Measurements from ENCODE around the gene HDAC4. TPM values are rescaled to one million over a fixed set of nuclear protein-coding genes. Genes with fewer than 3 reads are reported as not detected.

HDAC4 gene
- total RNA-seq, 1 donor from 2014 or later: 76.6 TPM

DNA sequence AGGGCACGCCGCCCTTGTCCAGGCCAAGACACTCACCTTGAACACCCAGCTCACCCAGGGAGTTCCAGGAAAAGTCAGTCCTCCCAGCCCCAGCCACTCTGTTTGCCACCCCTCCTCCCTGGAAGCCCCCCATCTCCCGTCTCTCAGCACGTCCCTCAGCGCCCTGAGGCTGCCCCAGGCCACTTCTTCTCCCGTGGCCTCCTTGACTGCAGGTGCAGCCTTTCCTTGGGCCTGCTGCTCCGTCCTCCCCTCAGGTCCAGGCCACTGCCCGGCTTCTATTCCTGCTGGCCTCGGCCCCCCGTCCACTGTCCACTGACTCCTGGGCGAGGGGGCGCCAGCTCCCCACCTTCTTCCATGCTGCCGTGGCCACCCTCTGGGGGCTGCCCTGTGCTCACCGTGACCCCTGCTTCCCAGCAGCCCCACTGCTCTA is 239.1 kb downstream of the HDAC4 start:
- H3K36me3 ChIP-seq: peaks cover 0 to 23% of the 10 kb centered on the region in 2 donors

DNA sequence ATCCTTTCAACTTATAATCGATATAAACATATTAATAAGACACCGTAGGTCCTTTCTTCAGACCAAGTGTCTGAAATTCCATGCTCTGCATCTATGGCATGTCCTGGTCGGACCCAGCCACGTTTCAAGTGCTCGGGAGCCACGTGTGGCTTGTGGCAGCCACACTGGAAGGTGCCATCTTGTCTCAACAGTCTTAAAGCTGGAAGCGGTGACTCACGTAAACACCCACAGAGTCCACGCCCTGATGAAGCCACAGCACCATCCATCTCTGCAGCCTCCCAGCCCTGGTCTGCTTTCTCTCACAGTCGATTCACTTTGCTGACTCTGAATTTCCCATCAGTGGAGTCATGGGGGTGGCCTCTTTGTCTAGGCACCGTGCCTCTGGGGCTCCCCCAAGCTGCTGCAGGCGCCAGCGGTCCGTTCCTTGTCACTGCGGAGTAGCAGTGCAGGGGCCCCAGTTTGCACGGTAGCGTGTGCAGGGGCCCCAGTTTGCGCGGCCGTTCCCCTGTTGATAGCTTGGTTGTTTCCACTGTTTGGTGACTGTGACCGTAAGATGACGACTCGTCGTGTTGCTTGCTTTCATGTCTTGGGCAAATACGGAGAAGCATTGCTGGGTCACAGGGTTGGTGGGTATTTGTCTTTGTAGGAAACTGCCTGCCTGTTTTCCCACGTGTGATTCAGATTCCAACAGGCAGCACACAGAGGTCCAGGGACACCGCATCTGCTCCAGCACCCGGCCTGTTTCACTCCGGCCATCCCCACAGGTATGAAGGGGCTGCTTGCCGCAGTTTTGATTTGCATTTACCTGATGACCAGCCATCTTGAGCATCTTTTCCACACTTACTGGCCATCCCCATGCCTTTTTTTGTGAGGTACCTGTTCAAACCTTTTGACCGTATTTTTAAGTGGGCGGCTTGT is 240.3 kb downstream of the HDAC4 start:
- no peaks in the 10 kb centered on the region for H3K9me3 ChIP-seq
- no peak overlapping the region for H3K4me3 ChIP-seq
- TF ChIP-seq, protein P1, sequence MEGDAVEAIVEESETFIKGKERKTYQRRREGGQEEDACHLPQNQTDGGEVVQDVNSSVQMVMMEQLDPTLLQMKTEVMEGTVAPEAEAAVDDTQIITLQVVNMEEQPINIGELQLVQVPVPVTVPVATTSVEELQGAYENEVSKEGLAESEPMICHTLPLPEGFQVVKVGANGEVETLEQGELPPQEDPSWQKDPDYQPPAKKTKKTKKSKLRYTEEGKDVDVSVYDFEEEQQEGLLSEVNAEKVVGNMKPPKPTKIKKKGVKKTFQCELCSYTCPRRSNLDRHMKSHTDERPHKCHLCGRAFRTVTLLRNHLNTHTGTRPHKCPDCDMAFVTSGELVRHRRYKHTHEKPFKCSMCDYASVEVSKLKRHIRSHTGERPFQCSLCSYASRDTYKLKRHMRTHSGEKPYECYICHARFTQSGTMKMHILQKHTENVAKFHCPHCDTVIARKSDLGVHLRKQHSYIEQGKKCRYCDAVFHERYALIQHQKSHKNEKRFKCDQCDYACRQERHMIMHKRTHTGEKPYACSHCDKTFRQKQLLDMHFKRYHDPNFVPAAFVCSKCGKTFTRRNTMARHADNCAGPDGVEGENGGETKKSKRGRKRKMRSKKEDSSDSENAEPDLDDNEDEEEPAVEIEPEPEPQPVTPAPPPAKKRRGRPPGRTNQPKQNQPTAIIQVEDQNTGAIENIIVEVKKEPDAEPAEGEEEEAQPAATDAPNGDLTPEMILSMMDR (IDR thresholded peaks at IDR 0.05): no peak
- TF ChIP-seq POLR2AphosphoS5 (IDR thresholded peaks at IDR 0.05; ENCODE audit: insufficient read depth in 1 of 2, low read depth in 1 of 2) (no peak), POLR2A (IDR thresholded peaks at IDR 0.05) (no peak)
- DNase-seq (ENCODE audit: extremely low spot score in 2 of 2): no peak
- peaks cover 0 to 35% of the 10 kb centered on the region in 2 donors for H3K36me3 ChIP-seq
- no peaks in the 10 kb centered on the region for H3K27me3 ChIP-seq
- intact Hi-C loops (cut with DNase I): no loop called here
- peaks cover 8% of the 10 kb centered on the region for H3K4me1 ChIP-seq
- no peak overlapping the region for H3K27ac ChIP-seq

More for the DNA sequence above, 239.1 kb downstream of the HDAC4 start:
- intact Hi-C loops (cut with DNase I): no loop called here
- H3K27ac ChIP-seq: no peak overlapping the region
- no peak overlapping the region for H3K4me3 ChIP-seq
- H3K4me1 ChIP-seq: peaks cover 8% of the 10 kb centered on the region
- DNase-seq (ENCODE audit: extremely low spot score in 2 of 2): no peak
- TF ChIP-seq POLR2A (IDR thresholded peaks at IDR 0.05): no peak
- no peaks in the 10 kb centered on the region for H3K27me3 ChIP-seq
- no peaks in the 10 kb centered on the region for H3K9me3 ChIP-seq

DNA sequence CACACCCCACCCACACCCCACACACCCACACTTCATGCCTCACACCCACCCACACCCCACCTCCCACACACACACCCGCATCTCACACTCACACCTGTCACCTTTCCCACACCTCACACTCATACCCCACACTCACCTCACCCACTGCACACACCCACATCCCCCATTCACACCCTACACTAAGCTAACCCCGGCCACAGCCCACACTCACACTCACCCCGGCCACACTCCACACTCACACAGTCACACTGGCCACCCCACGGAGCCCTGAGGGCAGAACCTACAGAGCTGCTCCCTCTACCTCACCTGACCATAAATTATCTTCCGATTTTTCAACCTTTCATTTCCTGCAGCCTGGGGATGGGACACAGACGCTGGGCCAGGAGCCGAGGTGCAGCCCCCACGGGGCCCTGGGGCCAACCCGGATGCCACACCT is 241.3 kb downstream of the HDAC4 start:
- H3K4me3 ChIP-seq: no peak overlapping the region
- H3K27ac ChIP-seq: no peak overlapping the region
- peaks cover 0 to 45% of the 10 kb centered on the region in 2 donors for H3K36me3 ChIP-seq
- H3K4me1 ChIP-seq: peaks cover 8% of the 10 kb centered on the region
- H3K27me3 ChIP-seq: no peaks in the 10 kb centered on the region
- DNase-seq (ENCODE audit: extremely low spot score in 2 of 2): no peak
- H3K9me3 ChIP-seq: no peaks in the 10 kb centered on the region
- TF ChIP-seq POLR2AphosphoS5 (IDR thresholded peaks at IDR 0.05; ENCODE audit: insufficient read depth in 1 of 2, low read depth in 1 of 2) (no peak), POLR2A (IDR thresholded peaks at IDR 0.05) (no peak)
- TF ChIP-seq, protein P1 (IDR thresholded peaks at IDR 0.05): no peak
- intact Hi-C loops (cut with DNase I): no loop called here

DNA sequence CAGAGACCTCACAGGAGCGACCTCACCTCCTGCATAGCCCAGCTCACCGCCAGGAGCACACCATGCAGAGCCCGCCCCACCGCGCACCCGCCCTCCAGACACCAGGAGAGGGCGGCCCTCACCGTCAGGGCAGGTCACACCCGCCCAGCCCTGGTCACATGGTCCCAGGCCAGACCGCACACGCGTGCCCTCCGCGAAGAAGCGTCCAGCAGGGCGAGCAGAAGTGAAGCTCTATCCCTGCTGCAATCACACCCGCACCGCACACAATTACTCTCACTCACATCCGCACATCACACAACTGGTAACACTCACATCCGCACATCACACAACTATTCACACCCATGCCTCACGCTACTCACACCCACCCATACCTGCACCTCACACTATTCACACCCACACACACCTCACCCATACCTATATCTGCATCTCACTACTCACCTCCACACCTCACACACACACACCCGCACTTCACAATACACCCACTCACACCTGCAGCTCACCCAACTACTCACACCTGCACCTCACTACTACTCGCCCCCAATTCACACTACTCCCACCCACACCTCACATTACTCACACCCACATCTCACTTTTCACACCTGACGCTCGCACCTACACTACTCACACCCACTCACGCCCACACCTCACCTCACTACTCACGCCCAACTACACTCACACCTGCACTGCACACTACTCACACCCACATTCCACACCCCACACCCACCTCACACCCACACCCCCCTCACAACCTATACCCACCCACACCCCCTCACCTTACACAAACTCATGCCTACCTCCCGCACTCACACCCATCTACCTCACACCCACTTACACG is 242.0 kb downstream of the HDAC4 start:
- TF ChIP-seq POLR2A (IDR thresholded peaks at IDR 0.05): no peak
- Histone ChIP-seq H3K36me3 (peaks cover 0 to 47% of the 10 kb centered on the region in 2 donors), H3K27me3 (no peaks in the 10 kb centered on the region), H3K27ac (no peak overlapping the region), H3K9me3 (no peaks in the 10 kb centered on the region), H3K4me1 (peaks cover 8% of the 10 kb centered on the region), H3K4me3 (no peak overlapping the region)
- intact Hi-C loops (cut with DNase I): no loop called here
- DNase-seq (ENCODE audit: extremely low spot score in 2 of 2): no peak

DNA sequence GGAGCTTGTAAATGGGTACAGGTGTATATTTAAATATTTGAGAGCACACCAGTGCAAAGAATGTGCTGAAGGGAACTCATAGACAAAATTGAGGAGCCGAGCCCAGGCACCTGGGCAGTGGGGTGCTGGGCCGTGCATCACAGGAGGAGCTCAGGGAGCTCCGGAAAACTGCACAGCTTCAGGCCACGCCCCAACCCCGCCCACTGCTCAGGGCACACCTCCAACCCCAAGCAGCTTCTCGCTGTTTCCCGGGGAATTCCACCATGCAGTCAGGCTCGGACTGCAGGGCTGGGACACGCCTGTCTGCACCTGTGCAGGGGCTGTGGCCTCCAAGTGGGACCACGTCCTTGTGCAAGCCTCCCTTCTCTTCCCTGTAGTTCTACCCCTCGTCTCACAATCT is 243.0 kb downstream of the HDAC4 start:
- Histone ChIP-seq H3K4me1 (peaks cover 8% of the 10 kb centered on the region), H3K27ac (no peak overlapping the region), H3K36me3 (peaks cover 0 to 38% of the 10 kb centered on the region in 2 donors), H3K4me3 (no peak overlapping the region), H3K27me3 (no peaks in the 10 kb centered on the region), H3K9me3 (no peaks in the 10 kb centered on the region)
- TF ChIP-seq, protein P1 (IDR thresholded peaks at IDR 0.05): no peak
- TF ChIP-seq POLR2AphosphoS5 (IDR thresholded peaks at IDR 0.05; ENCODE audit: insufficient read depth in 1 of 2, low read depth in 1 of 2): no peak
- no peak for TF ChIP-seq POLR2A (IDR thresholded peaks at IDR 0.05)
- DNase-seq (ENCODE audit: extremely low spot score in 2 of 2): no peak
- intact Hi-C loops (cut with DNase I): no loop called here
